GM21786 (cell line): Measurements from ENCODE around the gene CHFR.
"Not testable (repeated sequence)": the region's sequence is repeated elsewhere in the genome, so short reads cannot be mapped to it uniquely, and the experiment has no call there.

ENCODE experiments used
- ATAC-seq: cut with Tn5 transposase; IDR thresholded peaks from one replicate; pipeline ENCODE4 v1.9.1; 2021; ENCODE audit not compliant: unreplicated experiment

Gene CHFR

GRCh38 chr12:132874620-132875019 is 12.8 kb downstream of the CHFR start:
- not testable (repeated sequence) for ATAC-seq

GRCh38 chr12:132874175-132874574 is 13.2 kb downstream of the CHFR start:
- no peak for ATAC-seq

GRCh38 chr12:132873724-132874123 is 13.7 kb downstream of the CHFR start:
- ATAC-seq = no peak

GRCh38 chr12:132872975-132873421 is 14.4 kb downstream of the CHFR start:
- no peak for ATAC-seq

- no peak for ATAC-seq
Observed at GRCh38 chr12:132872073-132872855, 15.1 kb downstream of the CHFR start.

- no peak for ATAC-seq
Observed at GRCh38 chr12:132869551-132869950, 17.9 kb downstream of the CHFR start.

- ATAC-seq = no peak
Observed at GRCh38 chr12:132866251-132866828, 21.1 kb downstream of the CHFR start.

- ATAC-seq = no peak
Observed at GRCh38 chr12:132861558-132861957, 25.8 kb downstream of the CHFR start.

- ATAC-seq = no peak
Observed at GRCh38 chr12:132858718-132859266, 28.6 kb downstream of the CHFR start.

- ATAC-seq = not testable (repeated sequence)
Observed at GRCh38 chr12:132857019-132857418, 30.4 kb downstream of the CHFR start.

- no peak for ATAC-seq
Observed at GRCh38 chr12:132856581-132856980, 30.8 kb downstream of the CHFR start.

GRCh38 chr12:132855211-132855610 is 32.2 kb downstream of the CHFR start:
- not testable (repeated sequence) for ATAC-seq

- ATAC-seq = no peak
Observed at GRCh38 chr12:132853285-132854092, 33.9 kb downstream of the CHFR start.

GRCh38 chr12:132852496-132852895 is 34.9 kb downstream of the CHFR start:
- no peak for ATAC-seq

- no peak for ATAC-seq
Observed at GRCh38 chr12:132851465-132851864, 35.9 kb downstream of the CHFR start.

- no peak for ATAC-seq
Observed at GRCh38 chr12:132850291-132850690, 37.1 kb downstream of the CHFR start.

- no peak for ATAC-seq
Observed at GRCh38 chr12:132848521-132848920, 38.9 kb downstream of the CHFR start.

GRCh38 chr12:132847363-132848356 is 39.7 kb downstream of the CHFR start:
- ATAC-seq = no peak

- not testable (repeated sequence) for ATAC-seq
Observed at GRCh38 chr12:132844681-132845080, 42.7 kb downstream of the CHFR start.

- ATAC-seq = no peak
Observed at GRCh38 chr12:132842449-132843045, 44.9 kb downstream of the CHFR start.
